NCI-H2227 treated with DMSO at 0.1 percent for 48 hours (cell line): ENCODE measurements around the gene CDKN2B-AS1.

ENCODE experiments used
- DNase-seq: peaks from one replicate; lab custom pipeline; 2025; lab: John Stamatoyannopoulos, UW

The CDKN2B-AS1 gene

DNA sequence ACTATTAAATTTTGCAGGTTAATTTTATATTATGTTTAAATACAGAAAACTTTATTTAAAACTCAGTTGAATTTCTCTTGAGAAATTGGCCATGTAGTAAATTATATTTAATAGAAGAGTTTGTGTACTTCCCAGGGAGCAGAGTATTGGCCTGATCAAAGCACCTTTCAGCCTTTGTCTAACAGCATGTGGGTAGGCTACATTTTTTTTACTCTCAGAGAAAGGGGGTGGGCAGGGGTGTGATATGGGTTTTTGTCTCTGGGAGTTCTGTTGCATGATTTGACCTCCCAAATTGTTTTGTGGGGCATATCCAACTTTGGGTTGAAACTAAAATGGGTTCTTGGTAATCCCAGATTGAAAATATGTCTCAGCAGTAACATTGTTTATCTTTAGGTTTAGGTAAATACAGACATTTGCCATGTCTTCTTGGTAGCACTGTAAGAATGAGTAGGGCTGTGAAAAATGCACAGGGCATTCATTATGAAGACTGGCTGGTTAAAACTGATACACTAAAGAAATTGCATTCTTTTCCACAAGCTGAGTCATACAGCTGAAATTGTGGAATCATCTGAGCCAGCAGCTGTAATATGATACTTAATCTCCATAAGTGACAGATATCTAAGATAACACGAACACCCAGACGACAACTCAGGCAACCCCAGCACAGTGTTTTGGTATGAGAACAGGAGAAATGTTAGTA lies 89.9 kb downstream of the CDKN2B-AS1 start:
- no peak for DNase-seq

DNA sequence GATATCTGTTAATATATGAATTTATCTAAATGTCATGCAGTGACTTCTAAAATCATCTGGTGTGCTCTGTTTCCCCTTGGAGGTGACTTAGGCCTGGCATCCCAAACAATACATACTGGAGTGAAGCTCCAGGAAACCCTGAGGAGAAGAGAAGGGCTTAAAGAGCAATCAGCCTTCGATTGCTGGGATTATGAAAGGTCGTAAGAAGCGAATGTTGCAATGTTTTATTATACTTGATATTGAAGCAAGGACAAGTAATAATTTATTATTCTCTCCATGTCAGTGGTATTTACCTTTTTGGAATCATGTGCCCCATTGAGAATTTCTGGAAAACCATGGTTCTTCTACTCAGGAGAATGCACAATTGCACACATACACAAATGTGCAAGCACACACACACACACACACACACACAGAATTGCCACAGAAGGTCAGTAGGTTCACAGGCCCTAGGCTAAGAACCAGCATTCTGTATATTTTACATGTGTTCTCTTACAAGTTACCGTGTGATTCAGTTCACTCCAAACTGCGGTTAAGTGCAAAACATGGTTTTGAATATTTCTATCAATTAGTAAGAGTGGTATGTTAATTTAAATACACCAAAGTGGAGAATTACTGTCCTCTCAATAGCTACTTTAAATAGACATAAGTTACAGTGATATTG lies 93.6 kb downstream of the CDKN2B-AS1 start:
- DNase-seq = no peak

GRCh38 chr9:22088717-22089061 lies 94.1 kb downstream of the CDKN2B-AS1 start:
- no peak for DNase-seq

DNA sequence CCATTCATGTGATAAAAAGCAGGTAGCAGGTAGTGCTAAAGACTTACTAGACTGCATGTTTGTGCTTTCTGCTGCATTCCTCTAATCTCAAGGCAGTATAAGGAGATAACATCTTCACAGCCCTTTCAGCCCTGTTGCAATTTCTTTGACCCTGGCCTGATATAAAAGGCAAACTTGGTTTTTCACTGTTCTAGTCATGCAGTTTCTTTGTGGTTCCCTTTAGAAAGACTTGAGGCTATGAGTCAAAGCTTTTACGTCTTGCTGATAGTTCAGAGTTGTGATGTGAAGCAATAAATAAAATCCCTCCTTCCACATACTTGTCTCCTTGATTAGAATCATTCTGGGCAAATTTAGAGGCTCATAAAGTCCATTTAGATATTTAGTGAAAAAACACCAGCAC lies 103.1 kb downstream of the CDKN2B-AS1 start:
- no peak for DNase-seq

DNA sequence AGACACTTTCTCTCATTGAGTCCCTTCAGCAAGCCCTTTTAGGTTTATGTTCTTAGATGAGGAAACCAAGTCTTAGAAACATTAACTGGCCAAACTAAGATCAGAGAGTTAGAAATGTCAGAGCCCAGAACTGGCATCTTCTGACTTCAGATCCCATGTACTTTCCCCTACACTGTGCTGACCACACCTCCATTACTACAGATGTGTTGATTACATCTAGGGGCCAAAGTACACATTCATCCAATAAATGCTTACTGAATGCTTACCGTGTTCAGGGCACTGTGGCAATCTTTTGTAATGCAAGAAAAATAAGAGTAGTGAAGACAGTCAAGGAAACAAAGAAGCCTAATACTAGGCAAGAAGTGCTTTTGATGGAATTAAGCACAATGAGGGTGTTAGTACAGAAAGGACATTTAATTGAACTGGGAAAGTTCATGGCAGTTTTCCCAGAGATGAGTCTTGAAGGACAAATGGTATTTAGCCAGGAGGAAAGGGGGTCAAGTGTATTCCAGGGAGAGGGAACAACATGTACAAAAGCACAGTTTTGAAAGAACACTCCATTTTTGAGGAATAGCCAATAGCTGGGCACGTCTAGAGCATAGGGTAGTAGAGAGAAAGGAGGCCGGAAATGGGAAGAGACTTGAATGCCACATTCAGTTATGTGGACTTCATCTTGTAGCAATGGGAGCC lies 104.2 kb downstream of the CDKN2B-AS1 start:
- no peak for DNase-seq

DNA sequence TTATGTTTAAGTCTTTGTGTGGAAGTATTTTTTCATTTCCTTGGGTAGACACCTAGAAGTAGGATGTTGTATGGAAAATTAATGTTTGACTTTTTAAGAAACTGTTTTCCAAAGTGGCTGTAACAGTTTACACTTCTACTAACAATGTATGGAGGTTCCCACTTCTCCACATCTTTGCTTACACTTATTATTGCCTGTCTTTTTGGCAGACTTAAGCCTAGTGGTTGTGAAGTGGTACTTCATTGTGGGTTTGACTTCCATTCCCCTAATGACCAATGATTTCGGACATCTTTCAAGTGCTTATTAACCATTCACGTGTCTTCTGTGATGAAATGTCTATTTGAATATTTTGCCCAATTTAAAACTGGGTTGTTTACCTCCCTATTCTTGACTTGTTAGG lies 106.0 kb downstream of the CDKN2B-AS1 start:
- DNase-seq = no peak

GRCh38 chr9:22102146-22103053 lies 107.8 kb downstream of the CDKN2B-AS1 start:
- DNase-seq = no peak

DNA sequence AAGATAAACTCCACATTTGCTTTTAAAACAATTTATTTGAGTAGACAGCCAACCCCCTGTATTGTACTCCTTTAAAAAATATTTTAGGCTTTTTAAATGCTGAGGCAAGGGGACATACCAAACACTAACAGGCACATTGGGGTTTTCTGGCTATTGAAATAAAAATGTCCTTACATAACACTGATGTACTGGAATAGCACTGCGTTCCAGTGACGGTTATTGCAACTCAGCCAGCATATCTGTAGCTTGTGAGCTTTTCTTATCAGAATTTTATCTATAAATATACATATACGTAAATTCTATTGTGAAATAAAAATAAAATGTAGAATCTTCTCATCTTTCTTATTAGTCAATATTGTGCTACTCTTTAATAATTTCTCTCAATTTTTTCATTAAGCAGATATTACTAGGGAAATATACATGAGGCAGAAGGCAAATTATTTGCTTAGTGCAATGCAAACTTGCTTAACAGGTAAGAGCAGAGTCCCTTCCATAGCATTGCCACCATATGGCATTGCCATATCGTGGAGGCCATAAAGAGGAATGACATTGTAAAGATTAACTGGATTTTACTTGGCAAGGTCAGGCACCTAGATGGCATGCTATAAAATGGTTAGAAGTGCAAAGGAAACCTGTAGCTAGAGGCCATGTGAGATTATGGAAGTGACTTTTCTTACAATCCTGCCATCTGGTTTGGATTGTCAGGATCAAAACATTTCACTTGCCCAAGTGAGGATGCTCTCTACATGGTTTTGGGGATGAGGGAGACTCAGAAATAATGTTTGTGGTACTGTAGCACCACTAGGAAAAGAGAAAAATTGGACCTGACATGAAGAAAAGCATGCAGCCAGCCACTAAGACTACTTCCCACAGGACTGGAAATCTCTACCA lies 109.3 kb downstream of the CDKN2B-AS1 start:
- no peak for DNase-seq

DNA sequence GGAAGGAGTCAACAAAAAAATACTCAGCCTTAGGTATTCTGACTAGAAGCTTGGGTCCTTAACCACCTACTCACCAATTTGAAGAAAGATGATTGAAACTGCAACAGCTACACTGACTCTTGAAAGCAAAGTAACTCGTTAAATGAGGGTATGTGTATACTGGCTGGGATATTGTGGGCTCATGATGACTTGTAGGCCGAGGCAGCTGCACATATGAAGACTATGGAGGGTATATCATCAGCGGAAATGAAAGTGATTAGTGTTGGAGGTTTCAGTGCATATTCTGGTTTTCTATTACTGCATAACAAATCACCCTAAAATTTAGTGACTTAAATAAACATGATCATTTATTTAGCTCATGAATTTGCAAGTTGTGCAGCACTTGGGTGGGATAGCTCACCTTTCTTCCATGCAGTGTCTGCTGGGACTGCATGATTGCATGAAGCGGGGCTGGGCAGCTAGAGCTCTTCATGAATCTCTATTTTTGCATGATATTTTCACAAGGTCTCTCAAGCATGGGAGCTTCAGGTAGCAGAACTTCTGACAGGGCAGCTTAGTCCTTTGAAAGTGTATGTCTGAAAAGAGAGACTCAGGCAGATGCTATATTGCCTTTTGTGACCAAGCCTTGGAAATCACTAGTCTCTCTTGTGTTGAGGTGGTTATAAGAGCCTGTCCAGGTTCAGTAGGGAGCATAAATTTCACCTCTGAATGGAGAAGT lies 110.6 kb downstream of the CDKN2B-AS1 start:
- no peak for DNase-seq

- no peak for DNase-seq
Measured at GRCh38 chr9:22107202-22108045, 112.8 kb downstream of the CDKN2B-AS1 start.

- DNase-seq = no peak
Measured at GRCh38 chr9:22108581-22109370, 114.2 kb downstream of the CDKN2B-AS1 start.

GRCh38 chr9:22111176-22111953 lies 116.8 kb downstream of the CDKN2B-AS1 start:
- no peak for DNase-seq

GRCh38 chr9:22111954-22112247 lies 117.3 kb downstream of the CDKN2B-AS1 start:
- no peak for DNase-seq

- DNase-seq = no peak
Measured at GRCh38 chr9:22112870-22113821, 118.6 kb downstream of the CDKN2B-AS1 start.

DNA sequence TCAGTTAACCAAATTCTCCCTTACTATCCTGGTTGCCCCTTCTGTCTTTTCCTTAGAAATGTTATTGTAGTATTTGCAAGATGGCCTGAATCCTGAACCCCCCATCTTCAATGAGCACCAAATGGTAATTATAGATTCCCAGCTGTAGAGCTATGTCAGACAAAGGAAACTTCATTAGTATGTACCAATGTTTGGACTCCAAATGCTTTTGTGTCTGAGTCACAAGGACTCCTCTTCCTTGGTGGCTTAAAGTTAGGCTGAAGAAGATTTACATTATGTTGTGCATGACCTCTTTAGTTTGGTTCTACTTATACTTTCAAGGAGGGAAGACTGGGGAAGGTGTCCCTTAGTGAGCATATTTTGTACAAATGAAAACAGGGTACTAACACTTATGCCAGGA lies 120.4 kb downstream of the CDKN2B-AS1 start:
- DNase-seq = no peak

GRCh38 chr9:22116758-22117157 lies 122.2 kb downstream of the CDKN2B-AS1 start:
- no peak for DNase-seq
